WTC11 (cell line): Measurements from ENCODE around the gene ANKS6. TPM values are rescaled to one million over a fixed set of nuclear protein-coding genes. Genes with fewer than 3 reads are reported as not detected.

Source experiments
- ATAC-seq: fragments of 200-7000 bp; cut with Tn5 transposase; 2 replicates; pipeline ENCODE4 v1.10.0; 2021; ENCODE audit warnings: mild to moderate bottlenecking, moderate library complexity
- CTCF ChIA-PET: fragments of 300-600 bp; sonication (Branson Sonifier 250); formaldehyde crosslinking; loops from one replicate; lab custom pipeline; 2021; ENCODE audit warnings: antibody characterized with exemption; lab: Charles Lee
- POLR2A ChIA-PET: fragments of 350-600 bp; sonication (Branson Sonifier 250); formaldehyde crosslinking; loops from one replicate; lab custom pipeline; 2021; ENCODE audit warnings: antibody characterized with exemption; lab: Charles Lee
- DNase-seq: peaks from one replicate; pipeline ENCODE4 v3.0.0; 2021; ENCODE audit warnings: low spot score
- H3K27ac Mint-ChIP-seq: 2 replicates; pipeline ENCODE4 v1.8.0; 2021; ENCODE audit warnings: mixed read lengths
- H3K27me3 Mint-ChIP-seq: 2 replicates; pipeline ENCODE4 v1.8.0; 2021; ENCODE audit warnings: low read depth, mild to moderate bottlenecking, moderate library complexity, mixed read lengths
- H3K36me3 Mint-ChIP-seq: 2 replicates; pipeline ENCODE4 v1.8.0; 2021; ENCODE audit warnings: mixed read lengths
- H3K4me1 Mint-ChIP-seq: 2 replicates; pipeline ENCODE4 v1.8.0; 2022; ENCODE audit warnings: mixed read lengths
- H3K4me3 Mint-ChIP-seq: 2 replicates; pipeline ENCODE4 v1.8.0; 2021; ENCODE audit warnings: mild to moderate bottlenecking, moderate library complexity, mixed read lengths
- H3K9me3 Mint-ChIP-seq: 2 replicates; pipeline ENCODE4 v1.8.0; 2021; ENCODE audit warnings: mixed read lengths
- EMX1 ChIP-seq: fragments of 250-450 bp; sonication (Bioruptor Pico); IDR thresholded peaks from 2 replicates; pipeline ENCODE4 v1.8.0; 2021; ENCODE audit warnings: mild to moderate bottlenecking
- FOXP1 ChIP-seq: sonication (generic); formaldehyde crosslinking; IDR thresholded peaks from 2 replicates; pipeline ENCODE4 v1.8.0; 2022; ENCODE audit warnings: missing genetic modification reagents, mild to moderate bottlenecking, moderate library complexity, borderline replicate concordance
- JUN ChIP-seq: sonication (generic); formaldehyde crosslinking; IDR thresholded peaks from 2 replicates; pipeline ENCODE4 v1.8.0; 2023; ENCODE audit warnings: mild to moderate bottlenecking, missing genetic modification reagents
- KAT7 ChIP-seq: sonication (generic); formaldehyde crosslinking; IDR thresholded peaks from 2 replicates; pipeline ENCODE4 v1.8.1; 2023; ENCODE audit warnings: missing genetic modification reagents, mild to moderate bottlenecking, borderline replicate concordance
- MXD4 ChIP-seq: fragments of 250-450 bp; sonication (Bioruptor Pico); IDR thresholded peaks from 2 replicates; pipeline ENCODE4 v1.8.0; 2021; ENCODE audit warnings: mild to moderate bottlenecking, moderate library complexity, borderline replicate concordance
- OVOL2 ChIP-seq: fragments of 250-450 bp; sonication (Bioruptor Pico); IDR thresholded peaks from 2 replicates; pipeline ENCODE4 v1.9.0; 2021; ENCODE audit warnings: mild to moderate bottlenecking, borderline replicate concordance
- RORB ChIP-seq: fragments of 250-450 bp; sonication (Bioruptor Pico); IDR thresholded peaks from 2 replicates; pipeline ENCODE4 v1.9.0; 2021; ENCODE audit warnings: mild to moderate bottlenecking
- SP1 ChIP-seq: sonication (generic); formaldehyde crosslinking; conservative IDR thresholded peaks from 2 replicates; pipeline ENCODE4 v1.8.1; 2022; ENCODE audit warnings: missing genetic modification reagents
- TCF7 ChIP-seq: sonication (generic); formaldehyde crosslinking; IDR thresholded peaks from 2 replicates; pipeline ENCODE4 v1.8.0; 2022; ENCODE audit warnings: mild to moderate bottlenecking, low read depth, missing genetic modification reagents, moderate library complexity
- ZNF121 ChIP-seq: sonication (generic); formaldehyde crosslinking; IDR thresholded peaks from 2 replicates; pipeline ENCODE4 v1.8.0; 2023; ENCODE audit warnings: missing genetic modification reagents
- ZNF138 ChIP-seq: sonication (generic); formaldehyde crosslinking; conservative IDR thresholded peaks from 2 replicates; pipeline ENCODE4 v1.8.1; 2022; ENCODE audit warnings: mild to moderate bottlenecking, moderate library complexity, missing genetic modification reagents
- ZNF423 ChIP-seq: fragments of 250-450 bp; sonication (Bioruptor Pico); IDR thresholded peaks from 2 replicates; pipeline ENCODE4 v2.1.2; 2022; ENCODE audit warnings: mild to moderate bottlenecking, moderate library complexity
- total RNA-seq: library from RNA; stranded (reverse); gene quantifications from 3 replicates; pipeline ENCODE4 v1.2.3, GENCODE V29; 2021
- TF ChIP-seq, protein P1 (sequence below): sonication (generic); formaldehyde crosslinking; IDR thresholded peaks from 2 replicates; pipeline ENCODE4 v1.8.0; 2022; ENCODE audit warnings: mild to moderate bottlenecking, missing genetic modification reagents
- TF ChIP-seq, protein P2 (sequence below): sonication (generic); formaldehyde crosslinking; IDR thresholded peaks from 2 replicates; pipeline ENCODE4 v1.8.1; 2023; ENCODE audit warnings: mild to moderate bottlenecking, missing genetic modification reagents, moderate library complexity
- TF ChIP-seq, protein P3 (sequence below): sonication (generic); formaldehyde crosslinking; IDR thresholded peaks from 2 replicates; pipeline ENCODE4 v1.8.1; 2023; ENCODE audit warnings: mild to moderate bottlenecking, missing genetic modification reagents
- TF ChIP-seq, protein P4 (sequence below): sonication (generic); formaldehyde crosslinking; IDR thresholded peaks from 2 replicates; pipeline ENCODE4 v1.8.0; 2022; ENCODE audit warnings: missing genetic modification reagents
- TF ChIP-seq, protein P5 (sequence below): sonication (generic); formaldehyde crosslinking; IDR thresholded peaks from 2 replicates; pipeline ENCODE4 v1.8.1; 2023; ENCODE audit warnings: mild to moderate bottlenecking, moderate library complexity, missing genetic modification reagents
- TF ChIP-seq, protein P6 (sequence below): fragments of 250-450 bp; sonication (Bioruptor Pico); IDR thresholded peaks from 2 replicates; pipeline ENCODE4 v1.9.0; 2021; ENCODE audit warnings: moderate library complexity, mild to moderate bottlenecking, inconsistent platforms, borderline replicate concordance

The ANKS6 gene
- total RNA-seq, 1 experiment from 2014 or later, result 65.1 TPM

DNA sequence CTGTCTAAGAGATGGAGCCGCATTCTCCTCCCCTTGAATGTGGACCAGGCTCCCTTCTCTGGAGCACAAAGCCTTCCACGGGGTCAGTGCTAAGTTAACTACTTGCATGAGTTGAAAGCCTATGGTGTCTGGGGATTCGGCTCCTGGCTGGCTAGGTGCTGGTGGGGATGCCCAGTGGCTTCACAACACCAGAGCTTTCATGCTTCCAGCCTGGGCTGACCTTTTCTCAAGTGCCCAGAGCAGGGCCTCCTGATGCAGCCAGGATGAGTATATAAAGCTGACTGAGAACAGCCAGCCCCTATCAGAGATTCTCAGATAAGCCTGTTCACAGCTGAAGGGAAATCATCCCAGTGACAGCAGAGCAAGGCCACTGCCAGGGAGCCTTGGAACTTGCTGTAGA is 22.9 kb upstream of the ANKS6 start:
- DNase-seq (no peak), ATAC-seq (no peak)
- Mint-ChIP-seq H3K4me3 (no peak overlapping the region), H3K4me1 (no peaks in the 10 kb centered on the region), H3K36me3 (peaks cover 18% of the 10 kb centered on the region), H3K9me3 (peaks cover 14% of the 10 kb centered on the region), H3K27me3 (no peaks in the 10 kb centered on the region; the same call in 1 of the 2 replicates), H3K27ac (no peak overlapping the region)
- TF ChIP-seq, protein P1, sequence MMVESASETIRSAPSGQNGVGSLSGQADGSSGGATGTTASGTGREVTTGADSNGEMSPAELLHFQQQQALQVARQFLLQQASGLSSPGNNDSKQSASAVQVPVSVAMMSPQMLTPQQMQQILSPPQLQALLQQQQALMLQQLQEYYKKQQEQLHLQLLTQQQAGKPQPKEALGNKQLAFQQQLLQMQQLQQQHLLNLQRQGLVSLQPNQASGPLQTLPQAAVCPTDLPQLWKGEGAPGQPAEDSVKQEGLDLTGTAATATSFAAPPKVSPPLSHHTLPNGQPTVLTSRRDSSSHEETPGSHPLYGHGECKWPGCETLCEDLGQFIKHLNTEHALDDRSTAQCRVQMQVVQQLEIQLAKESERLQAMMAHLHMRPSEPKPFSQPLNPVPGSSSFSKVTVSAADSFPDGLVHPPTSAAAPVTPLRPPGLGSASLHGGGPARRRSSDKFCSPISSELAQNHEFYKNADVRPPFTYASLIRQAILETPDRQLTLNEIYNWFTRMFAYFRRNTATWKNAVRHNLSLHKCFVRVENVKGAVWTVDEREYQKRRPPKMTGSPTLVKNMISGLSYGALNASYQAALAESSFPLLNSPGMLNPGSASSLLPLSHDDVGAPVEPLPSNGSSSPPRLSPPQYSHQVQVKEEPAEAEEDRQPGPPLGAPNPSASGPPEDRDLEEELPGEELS (CRISPR knock-in tag), result no peak
- TF ChIP-seq, protein P2, sequence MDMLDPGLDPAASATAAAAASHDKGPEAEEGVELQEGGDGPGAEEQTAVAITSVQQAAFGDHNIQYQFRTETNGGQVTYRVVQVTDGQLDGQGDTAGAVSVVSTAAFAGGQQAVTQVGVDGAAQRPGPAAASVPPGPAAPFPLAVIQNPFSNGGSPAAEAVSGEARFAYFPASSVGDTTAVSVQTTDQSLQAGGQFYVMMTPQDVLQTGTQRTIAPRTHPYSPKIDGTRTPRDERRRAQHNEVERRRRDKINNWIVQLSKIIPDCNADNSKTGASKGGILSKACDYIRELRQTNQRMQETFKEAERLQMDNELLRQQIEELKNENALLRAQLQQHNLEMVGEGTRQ (CRISPR knock-in tag), result no peak
- TF ChIP-seq RORB (no peak), MXD4 (no peak), KAT7 (no peak), EMX1 (CRISPR knock-in tag) (no peak), OVOL2 (CRISPR knock-in tag) (no peak), JUN (CRISPR knock-in tag) (no peak), ZNF423 (CRISPR knock-in tag) (no peak), FOXP1 (CRISPR knock-in tag) (no peak), ZNF121 (no peak), ZNF138 (CRISPR knock-in tag) (no peak), TCF7 (CRISPR knock-in tag) (no peak)
- TF ChIP-seq, protein P3, sequence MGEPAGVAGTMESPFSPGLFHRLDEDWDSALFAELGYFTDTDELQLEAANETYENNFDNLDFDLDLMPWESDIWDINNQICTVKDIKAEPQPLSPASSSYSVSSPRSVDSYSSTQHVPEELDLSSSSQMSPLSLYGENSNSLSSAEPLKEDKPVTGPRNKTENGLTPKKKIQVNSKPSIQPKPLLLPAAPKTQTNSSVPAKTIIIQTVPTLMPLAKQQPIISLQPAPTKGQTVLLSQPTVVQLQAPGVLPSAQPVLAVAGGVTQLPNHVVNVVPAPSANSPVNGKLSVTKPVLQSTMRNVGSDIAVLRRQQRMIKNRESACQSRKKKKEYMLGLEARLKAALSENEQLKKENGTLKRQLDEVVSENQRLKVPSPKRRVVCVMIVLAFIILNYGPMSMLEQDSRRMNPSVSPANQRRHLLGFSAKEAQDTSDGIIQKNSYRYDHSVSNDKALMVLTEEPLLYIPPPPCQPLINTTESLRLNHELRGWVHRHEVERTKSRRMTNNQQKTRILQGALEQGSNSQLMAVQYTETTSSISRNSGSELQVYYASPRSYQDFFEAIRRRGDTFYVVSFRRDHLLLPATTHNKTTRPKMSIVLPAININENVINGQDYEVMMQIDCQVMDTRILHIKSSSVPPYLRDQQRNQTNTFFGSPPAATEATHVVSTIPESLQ (CRISPR knock-in tag), result no peak
- TF ChIP-seq, protein P4, sequence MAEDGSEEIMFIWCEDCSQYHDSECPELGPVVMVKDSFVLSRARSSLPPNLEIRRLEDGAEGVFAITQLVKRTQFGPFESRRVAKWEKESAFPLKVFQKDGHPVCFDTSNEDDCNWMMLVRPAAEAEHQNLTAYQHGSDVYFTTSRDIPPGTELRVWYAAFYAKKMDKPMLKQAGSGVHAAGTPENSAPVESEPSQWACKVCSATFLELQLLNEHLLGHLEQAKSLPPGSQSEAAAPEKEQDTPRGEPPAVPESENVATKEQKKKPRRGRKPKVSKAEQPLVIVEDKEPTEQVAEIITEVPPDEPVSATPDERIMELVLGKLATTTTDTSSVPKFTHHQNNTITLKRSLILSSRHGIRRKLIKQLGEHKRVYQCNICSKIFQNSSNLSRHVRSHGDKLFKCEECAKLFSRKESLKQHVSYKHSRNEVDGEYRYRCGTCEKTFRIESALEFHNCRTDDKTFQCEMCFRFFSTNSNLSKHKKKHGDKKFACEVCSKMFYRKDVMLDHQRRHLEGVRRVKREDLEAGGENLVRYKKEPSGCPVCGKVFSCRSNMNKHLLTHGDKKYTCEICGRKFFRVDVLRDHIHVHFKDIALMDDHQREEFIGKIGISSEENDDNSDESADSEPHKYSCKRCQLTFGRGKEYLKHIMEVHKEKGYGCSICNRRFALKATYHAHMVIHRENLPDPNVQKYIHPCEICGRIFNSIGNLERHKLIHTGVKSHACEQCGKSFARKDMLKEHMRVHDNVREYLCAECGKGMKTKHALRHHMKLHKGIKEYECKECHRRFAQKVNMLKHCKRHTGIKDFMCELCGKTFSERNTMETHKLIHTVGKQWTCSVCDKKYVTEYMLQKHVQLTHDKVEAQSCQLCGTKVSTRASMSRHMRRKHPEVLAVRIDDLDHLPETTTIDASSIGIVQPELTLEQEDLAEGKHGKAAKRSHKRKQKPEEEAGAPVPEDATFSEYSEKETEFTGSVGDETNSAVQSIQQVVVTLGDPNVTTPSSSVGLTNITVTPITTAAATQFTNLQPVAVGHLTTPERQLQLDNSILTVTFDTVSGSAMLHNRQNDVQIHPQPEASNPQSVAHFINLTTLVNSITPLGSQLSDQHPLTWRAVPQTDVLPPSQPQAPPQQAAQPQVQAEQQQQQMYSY (CRISPR knock-in tag), result no peak
- CTCF ChIA-PET, result no interaction called here
- POLR2A ChIA-PET, result no interaction called here

DNA sequence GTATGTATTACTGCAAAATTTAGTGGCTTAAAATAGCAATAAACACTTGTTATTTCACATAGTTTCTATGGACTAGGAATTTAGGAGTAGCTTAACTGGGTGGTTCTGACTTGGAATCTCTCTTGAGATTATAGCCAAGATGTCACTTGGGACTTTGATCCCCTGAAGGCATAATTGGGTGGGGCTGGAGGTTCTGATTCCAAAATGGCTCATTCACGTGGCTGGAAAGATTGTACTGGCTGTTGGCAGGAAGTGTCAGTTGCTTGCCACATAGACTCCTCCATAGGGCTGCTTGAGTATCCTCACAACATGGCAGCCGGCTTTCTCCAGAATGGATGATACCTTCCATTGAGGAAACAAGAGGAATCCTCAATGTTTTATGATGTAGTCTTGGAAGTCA is 22.4 kb upstream of the ANKS6 start:
- CTCF ChIA-PET, result no interaction called here
- POLR2A ChIA-PET, result no interaction called here
- Mint-ChIP-seq H3K27ac (no peak overlapping the region), H3K27me3 (no peaks in the 10 kb centered on the region; the same call in 1 of the 2 replicates), H3K9me3 (peaks cover 14% of the 10 kb centered on the region), H3K4me3 (no peak overlapping the region), H3K4me1 (no peaks in the 10 kb centered on the region), H3K36me3 (peaks cover 18% of the 10 kb centered on the region)
- TF ChIP-seq, protein P5, sequence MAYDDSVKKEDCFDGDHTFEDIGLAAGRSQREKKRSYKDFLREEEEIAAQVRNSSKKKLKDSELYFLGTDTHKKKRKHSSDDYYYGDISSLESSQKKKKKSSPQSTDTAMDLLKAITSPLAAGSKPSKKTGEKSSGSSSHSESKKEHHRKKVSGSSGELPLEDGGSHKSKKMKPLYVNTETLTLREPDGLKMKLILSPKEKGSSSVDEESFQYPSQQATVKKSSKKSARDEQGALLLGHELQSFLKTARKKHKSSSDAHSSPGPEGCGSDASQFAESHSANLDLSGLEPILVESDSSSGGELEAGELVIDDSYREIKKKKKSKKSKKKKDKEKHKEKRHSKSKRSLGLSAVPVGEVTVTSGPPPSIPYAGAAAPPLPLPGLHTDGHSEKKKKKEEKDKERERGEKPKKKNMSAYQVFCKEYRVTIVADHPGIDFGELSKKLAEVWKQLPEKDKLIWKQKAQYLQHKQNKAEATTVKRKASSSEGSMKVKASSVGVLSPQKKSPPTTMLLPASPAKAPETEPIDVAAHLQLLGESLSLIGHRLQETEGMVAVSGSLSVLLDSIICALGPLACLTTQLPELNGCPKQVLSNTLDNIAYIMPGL, result no peak
- no peak for TF ChIP-seq SP1 (CRISPR knock-in tag)
- TF ChIP-seq, protein P6, sequence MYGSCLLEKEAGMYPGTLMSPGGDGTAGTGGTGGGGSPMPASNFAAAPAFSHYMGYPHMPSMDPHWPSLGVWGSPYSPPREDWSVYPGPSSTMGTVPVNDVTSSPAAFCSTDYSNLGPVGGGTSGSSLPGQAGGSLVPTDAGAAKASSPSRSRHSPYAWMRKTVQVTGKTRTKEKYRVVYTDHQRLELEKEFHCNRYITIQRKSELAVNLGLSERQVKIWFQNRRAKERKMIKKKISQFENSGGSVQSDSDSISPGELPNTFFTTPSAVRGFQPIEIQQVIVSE (CRISPR knock-in tag), result no peak
- ATAC-seq (no peak), DNase-seq (no peak)
